Vagina (tissue), 2 donors: ENCODE data around the gene KEL. TPM values are rescaled to one million over a fixed set of nuclear protein-coding genes. Genes with fewer than 3 reads are reported as not detected.

Experiments used
- DNase-seq, 2 donors: peaks; one replicate each; pipeline ENCODE4 v3.0.0-alpha.2; 2017; ENCODE audit errors: extremely low spot score in 2 of 2
- H3K27ac ChIP-seq: fragments of 200-600 bp; sonication (generic); one replicate; pipeline ENCODE4 v1.5.1; 2019
- H3K27me3 ChIP-seq: fragments of 200-600 bp; sonication (generic); one replicate; pipeline ENCODE4 v1.5.1; 2019
- H3K36me3 ChIP-seq, 2 donors: fragments of 200-600 bp; sonication (generic); one replicate each; pipeline ENCODE4 v1.5.1; 2017 to 2019
- H3K4me1 ChIP-seq: fragments of 200-600 bp; sonication (generic); one replicate; pipeline ENCODE4 v1.5.1; 2019
- H3K4me3 ChIP-seq, 2 donors: fragments of 200-600 bp; sonication (generic); 1 replicate in 1 of 2; 2 replicates in 1 of 2; pipeline ENCODE4 v1.5.1; 2016 to 2019
- H3K9me3 ChIP-seq: fragments of 200-600 bp; sonication (generic); one replicate; pipeline ENCODE4 v1.5.1; 2019
- CTCF ChIP-seq, 3 experiments: fragments of 450-650 bp in 2 of 3; fragments of 200-600 bp in 1 of 3; sonication (generic) in 1 of 3; IDR thresholded peaks; one replicate each; pipeline ENCODE4 v1.5.1; 2017 to 2019; ENCODE audit warnings: antibody characterized with exemption in 3 of 3, mild to moderate bottlenecking in 2 of 3, moderate library complexity in 2 of 3
- POLR2A ChIP-seq, 2 donors: fragments of 450-650 bp; IDR thresholded peaks; one replicate each; pipeline ENCODE4 v1.6.1; 2017; ENCODE audit warnings: antibody characterized with exemption in 2 of 2, mild to moderate bottlenecking in 2 of 2, moderate library complexity in 2 of 2
- POLR2AphosphoS5 ChIP-seq, 2 donors: sonication (generic); formaldehyde crosslinking; IDR thresholded peaks; one replicate each; pipeline ENCODE4 v1.9.0; 2017; ENCODE audit warnings: antibody characterized with exemption in 2 of 2, mild to moderate bottlenecking in 2 of 2, low read depth in 1 of 2; ENCODE audit not compliant: insufficient read depth in 1 of 2
- intact Hi-C: fragments of 100-400 bp; cut with DNase I; formaldehyde crosslinking; loops from one replicate; pipeline ENCODE4 v1.15.1; 2023
- total RNA-seq: library from RNA; depleted of rRNA; stranded (reverse); fragments of >200 nt; gene quantifications from one replicate; pipeline ENCODE4 v1.2.3, GENCODE V29; 2016

Gene KEL
- total RNA-seq, 1 donor from 2014 or later: 2.2 TPM

GRCh38 chr7:142894985-142895593, 67.1 kb downstream of the KEL start:
- no peak for TF ChIP-seq POLR2A (IDR thresholded peaks at IDR 0.05)
- no peak for TF ChIP-seq CTCF (IDR thresholded peaks at IDR 0.05)
- TF ChIP-seq POLR2AphosphoS5 (IDR thresholded peaks at IDR 0.05; ENCODE audit: insufficient read depth in 1 of 2, low read depth in 1 of 2): no peak
- no peaks in the 10 kb centered on the region for H3K4me1 ChIP-seq
- intact Hi-C loops: no loop called here
- H3K36me3 ChIP-seq: no peaks in the 10 kb centered on the region
- no peak overlapping the region for H3K4me3 ChIP-seq
- DNase-seq: peak in 1 of 2 donors; percentile 49
- no peaks in the 10 kb centered on the region for H3K9me3 ChIP-seq
- H3K27ac ChIP-seq: no peak overlapping the region
- H3K27me3 ChIP-seq: no peaks in the 10 kb centered on the region

DNA sequence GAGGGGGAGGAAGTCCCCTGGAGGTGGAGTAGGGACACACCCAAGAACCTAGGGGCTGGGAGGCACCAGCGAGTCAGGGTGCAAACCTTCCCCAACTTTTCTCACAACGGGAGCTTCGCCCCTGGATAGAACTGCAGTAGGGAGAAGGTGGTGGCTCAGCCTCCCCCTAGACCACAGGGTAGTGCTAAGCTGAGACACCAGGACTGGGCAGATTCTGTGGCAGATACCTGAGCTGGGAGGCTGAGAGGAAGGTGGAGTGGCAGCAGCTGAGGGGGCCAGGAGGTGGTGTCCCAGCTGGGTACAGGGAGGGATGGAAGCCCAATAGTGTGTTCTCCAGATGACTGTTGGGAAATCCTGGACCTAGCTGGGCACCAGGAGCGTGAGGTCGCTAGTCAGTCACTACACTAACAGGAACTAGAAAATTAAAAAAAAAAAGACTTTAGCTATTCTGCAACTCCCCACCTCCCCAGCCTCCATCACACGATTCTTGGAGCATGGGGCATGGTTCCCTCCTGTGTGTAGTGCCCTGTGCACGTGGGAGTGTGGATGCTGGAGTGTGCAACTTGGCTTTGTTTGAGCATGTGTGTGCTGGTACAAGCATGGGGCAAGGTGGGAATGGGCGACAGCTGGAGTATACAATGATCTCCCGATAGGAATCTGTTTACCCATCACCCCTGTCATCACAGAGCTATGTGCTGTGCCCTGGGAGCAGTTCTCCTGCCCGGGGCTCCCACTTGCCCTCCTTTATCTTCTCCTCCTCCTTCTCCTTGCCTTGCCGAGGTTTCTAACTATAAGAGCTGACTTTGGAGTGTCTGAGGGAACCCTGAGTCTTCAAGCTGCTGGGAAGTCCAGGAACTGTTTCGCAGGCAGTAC, 67.8 kb downstream of the KEL start:
- peak; percentile 77 to 81 for DNase-seq
- H3K9me3 ChIP-seq: no peaks in the 10 kb centered on the region
- no peaks in the 10 kb centered on the region for H3K4me1 ChIP-seq
- H3K36me3 ChIP-seq: no peaks in the 10 kb centered on the region
- H3K27me3 ChIP-seq: no peaks in the 10 kb centered on the region
- H3K27ac ChIP-seq: no peak overlapping the region
- no peak overlapping the region for H3K4me3 ChIP-seq
- intact Hi-C loops: no loop called here
- no peak for TF ChIP-seq POLR2AphosphoS5 (IDR thresholded peaks at IDR 0.05; ENCODE audit: insufficient read depth in 1 of 2, low read depth in 1 of 2)
- no peak for TF ChIP-seq CTCF (IDR thresholded peaks at IDR 0.05)
- no peak for TF ChIP-seq POLR2A (IDR thresholded peaks at IDR 0.05)

DNA sequence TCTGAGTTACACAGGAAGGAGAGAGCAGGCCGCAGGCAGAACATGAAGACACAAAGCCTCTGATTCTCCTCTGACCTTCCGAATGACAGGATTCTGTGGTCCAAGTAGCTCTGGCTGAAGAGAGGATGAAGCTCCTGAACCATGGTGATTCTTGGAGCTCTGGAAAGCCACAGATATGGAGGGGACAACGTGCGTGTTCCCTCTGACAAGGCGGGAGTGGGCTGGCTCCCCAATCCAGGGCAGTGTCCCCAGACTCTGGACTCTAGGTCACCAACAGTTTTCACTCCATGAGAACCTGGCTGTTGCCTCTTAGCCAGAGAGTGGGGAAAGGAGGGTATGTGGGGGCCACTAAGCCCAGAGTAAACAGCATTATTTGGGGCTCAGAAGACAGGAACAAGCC, 69.2 kb downstream of the KEL start:
- no peak for TF ChIP-seq POLR2A (IDR thresholded peaks at IDR 0.05)
- no peak for TF ChIP-seq CTCF (IDR thresholded peaks at IDR 0.05)
- no peak for TF ChIP-seq POLR2AphosphoS5 (IDR thresholded peaks at IDR 0.05; ENCODE audit: insufficient read depth in 1 of 2, low read depth in 1 of 2)
- Histone ChIP-seq H3K27me3 (no peaks in the 10 kb centered on the region), H3K4me3 (no peak overlapping the region), H3K4me1 (no peaks in the 10 kb centered on the region), H3K27ac (no peak overlapping the region), H3K36me3 (no peaks in the 10 kb centered on the region), H3K9me3 (no peaks in the 10 kb centered on the region)
- intact Hi-C loops: no loop called here
- peak in 1 of 2 donors; percentile 90 for DNase-seq

DNA sequence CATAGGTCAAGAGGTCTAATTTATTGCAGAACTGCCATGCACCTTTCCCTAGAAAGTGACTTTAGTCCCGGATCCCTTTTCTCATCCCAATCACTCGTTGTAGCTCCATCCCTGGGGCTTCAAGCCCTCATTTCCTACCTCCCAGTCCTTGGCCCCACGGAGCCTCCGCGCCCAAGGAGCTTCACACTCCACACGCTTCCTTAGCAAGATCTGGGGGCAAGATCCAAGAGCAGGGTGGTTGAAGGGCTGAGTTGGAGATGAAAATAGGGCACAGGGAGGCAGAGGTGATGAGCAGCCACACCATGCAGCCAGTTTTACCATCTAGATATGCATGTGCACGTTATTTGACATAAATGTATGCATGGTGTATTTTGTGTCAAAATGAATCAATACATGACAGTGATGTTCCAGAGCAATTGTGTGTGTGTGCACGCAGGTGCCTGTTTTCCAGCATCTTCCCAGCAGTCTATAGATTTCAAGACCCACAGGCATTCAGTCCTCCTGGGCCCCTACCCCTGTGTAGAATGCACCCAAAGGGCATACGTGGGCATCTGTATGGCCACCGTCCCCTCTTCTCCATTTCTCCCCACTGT, 70.6 kb downstream of the KEL start:
- intact Hi-C loops: no loop called here
- Histone ChIP-seq H3K27me3 (no peaks in the 10 kb centered on the region), H3K27ac (no peak overlapping the region), H3K4me1 (peaks cover 3% of the 10 kb centered on the region), H3K9me3 (no peaks in the 10 kb centered on the region), H3K36me3 (no peaks in the 10 kb centered on the region), H3K4me3 (no peak overlapping the region)
- DNase-seq: peak in 1 of 2 donors; percentile 64
- TF ChIP-seq POLR2AphosphoS5 (IDR thresholded peaks at IDR 0.05; ENCODE audit: insufficient read depth in 1 of 2, low read depth in 1 of 2) (no peak), CTCF (IDR thresholded peaks at IDR 0.05) (no peak), POLR2A (IDR thresholded peaks at IDR 0.05) (no peak)

Other genes starting within 250 kb of the KEL start
- not detected for gene PRSS1, start 212.9 kb downstream of the KEL start, total RNA-seq
- not detected for gene PRSS2, start 191.4 kb downstream of the KEL start, total RNA-seq
- gene EPHB6, start 107.3 kb downstream of the KEL start, total RNA-seq: 68.3 TPM
- gene TRPV6, start 76.6 kb downstream of the KEL start, total RNA-seq: 7.9 TPM
- gene TRPV5, start 28.6 kb downstream of the KEL start, total RNA-seq: not detected
- gene LLCFC1, start 22.9 kb downstream of the KEL start, total RNA-seq: not detected
- not detected for gene OR9A2, start 64.8 kb upstream of the KEL start, total RNA-seq
- gene OR6V1, start 90.0 kb upstream of the KEL start, total RNA-seq: not detected
- 2.5 TPM for gene PIP, start 169.7 kb upstream of the KEL start, total RNA-seq
- gene TAS2R39, start 221.1 kb upstream of the KEL start, total RNA-seq: not detected